Stomach (tissue), 4 donors: Measurements from ENCODE around the gene NTM.

ENCODE experiments used
- CTCF ChIP-seq, 7 experiments: fragments of 450-650 bp in 4 of 7; fragments of 200-600 bp in 3 of 7; sonication (generic) in 3 of 7; IDR thresholded peaks; one replicate each; pipeline ENCODE4 v1.5.1; 2016 to 2019; ENCODE audit warnings: antibody characterized with exemption in 7 of 7, control low read depth in 2 of 7, mild to moderate bottlenecking in 1 of 7
- POLR2A ChIP-seq, 4 donors: fragments of 450-650 bp; IDR thresholded peaks; one replicate each; pipeline ENCODE4 v1.6.1; 2016; ENCODE audit warnings: antibody characterized with exemption in 4 of 4, control low read depth in 2 of 4, mild to moderate bottlenecking in 1 of 4, moderate library complexity in 1 of 4

GRCh38 chr11:132111838-132112237, 741.4 kb downstream of the NTM start:
- TF ChIP-seq CTCF (IDR thresholded peaks at IDR 0.05) = no peak
- no peak for TF ChIP-seq POLR2A (IDR thresholded peaks at IDR 0.05)
